Bronchial epithelial cell (primary cell): ENCODE results near the gene ALDH1B1. TPM values are rescaled to one million over a fixed set of nuclear protein-coding genes. Genes with fewer than 3 reads are reported as not detected.

Source experiments
- DNase-seq: peaks from one replicate; pipeline ENCODE4 v3.0.0-alpha.2; 2010; ENCODE audit warnings: low read depth
- FAIRE-seq: peaks from 2 replicates; lab custom pipeline; 2011; peaks lifted over from hg19 to GRCh38; lab: Jason Lieb, UNC
- H3K27me3 ChIP-seq: 2 replicates; pipeline ENCODE4 v1.5.1; 2011; ENCODE audit warnings: low read length; ENCODE audit not compliant: control insufficient read depth, insufficient read depth
- H3K36me3 ChIP-seq: 2 replicates; pipeline ENCODE4 v1.5.1; 2011; ENCODE audit warnings: low read length; ENCODE audit not compliant: control insufficient read depth, insufficient read depth
- H3K4me3 ChIP-seq: 2 replicates; pipeline ENCODE4 v1.5.1; 2011; ENCODE audit warnings: mild to moderate bottlenecking, low read depth, low read length, control low read depth
- CTCF ChIP-seq: IDR thresholded peaks from 2 replicates; pipeline ENCODE4 v1.5.1; 2011; ENCODE audit warnings: mild to moderate bottlenecking, moderate library complexity, low read length, control low read depth, inconsistent platforms; ENCODE audit not compliant: insufficient read depth, severe bottlenecking
- total RNA-seq: library from RNA; depleted of rRNA; stranded (reverse); fragments of >200 nt; gene quantifications from 2 replicates; pipeline ENCODE4 v1.2.1, GENCODE V29; 2014

Gene ALDH1B1
- total RNA-seq, 1 donor from 2014 or later = 11.1 TPM

- TF ChIP-seq CTCF = no peak
- H3K27me3 ChIP-seq = peaks cover 10% of the 10 kb centered on the region
- DNase-seq (no peak), FAIRE-seq (no peak)
- H3K36me3 ChIP-seq = no peaks in the 10 kb centered on the region
- H3K4me3 ChIP-seq = no peak overlapping the region
These were observed 14.1 kb downstream of the ALDH1B1 start for GRCh38 chr9:38406476-38407186.

GRCh38 chr9:38408719-38409118, 16.2 kb downstream of the ALDH1B1 start:
- DNase-seq = no peak
- TF ChIP-seq CTCF = no peak
- Histone ChIP-seq H3K27me3 (peaks cover 12% of the 10 kb centered on the region), H3K36me3 (no peaks in the 10 kb centered on the region), H3K4me3 (no peak overlapping the region)
- FAIRE-seq = no peak

- peaks cover 6% of the 10 kb centered on the region for H3K27me3 ChIP-seq
These were observed 20.2 kb downstream of the ALDH1B1 start for GRCh38 chr9:38412751-38413150.

GRCh38 chr9:38413283-38413682, 20.8 kb downstream of the ALDH1B1 start:
- DNase-seq = no peak
- Histone ChIP-seq H3K4me3 (no peak overlapping the region), H3K27me3 (peaks cover 6% of the 10 kb centered on the region), H3K36me3 (no peaks in the 10 kb centered on the region)
- no peak for TF ChIP-seq CTCF
- FAIRE-seq = no peak

More at GRCh38 chr9:38412751-38413150, 20.2 kb downstream of the ALDH1B1 start:
- H3K36me3 ChIP-seq = no peaks in the 10 kb centered on the region
- DNase-seq (no peak), FAIRE-seq (no peak)
- H3K4me3 ChIP-seq = no peak overlapping the region
- no peak for TF ChIP-seq CTCF

GRCh38 chr9:38414040-38414723, 21.7 kb downstream of the ALDH1B1 start:
- no peak overlapping the region for H3K4me3 ChIP-seq
- peaks cover 6% of the 10 kb centered on the region for H3K27me3 ChIP-seq
- no peak for TF ChIP-seq CTCF

GRCh38 chr9:38415856-38416255, 23.4 kb downstream of the ALDH1B1 start:
- FAIRE-seq (peak; percentile 70), DNase-seq (no peak)
- H3K36me3 ChIP-seq = no peaks in the 10 kb centered on the region
- H3K4me3 ChIP-seq = no peak overlapping the region
- peaks cover 4% of the 10 kb centered on the region for H3K27me3 ChIP-seq
- TF ChIP-seq CTCF = no peak

More at GRCh38 chr9:38414040-38414723, 21.7 kb downstream of the ALDH1B1 start:
- no peaks in the 10 kb centered on the region for H3K36me3 ChIP-seq
- DNase-seq (no peak), FAIRE-seq (no peak)
